HEK293T (cell line): Measurements from ENCODE around the gene SLC22A4.

Experiments
- FOXA1 ChIP-seq: fragments of 450-650 bp; IDR thresholded peaks from 2 replicates; pipeline ENCODE4 v1.6.1; 2016; ENCODE audit warnings: mild to moderate bottlenecking
- HDGF ChIP-seq: fragments of 450-650 bp; IDR thresholded peaks from 2 replicates; pipeline ENCODE4 v1.6.1; 2017; ENCODE audit warnings: antibody characterized with exemption, borderline replicate concordance
- NFRKB ChIP-seq: fragments of 450-650 bp; IDR thresholded peaks from 2 replicates; pipeline ENCODE4 v1.6.1; 2016; ENCODE audit warnings: mild to moderate bottlenecking, moderate library complexity
- PKNOX1 ChIP-seq: fragments of 450-650 bp; IDR thresholded peaks from 2 replicates; pipeline ENCODE4 v1.6.1; 2016
- SP1 ChIP-seq: fragments of 450-650 bp; IDR thresholded peaks from 2 replicates; pipeline ENCODE4 v1.6.1; 2017
- SUZ12 ChIP-seq: fragments of 450-650 bp; IDR thresholded peaks from 2 replicates; pipeline ENCODE4 v1.6.1; 2016; ENCODE audit warnings: mild to moderate bottlenecking
- TARDBP ChIP-seq: fragments of 450-650 bp; IDR thresholded peaks from 2 replicates; pipeline ENCODE4 v1.6.1; 2016

DNA sequence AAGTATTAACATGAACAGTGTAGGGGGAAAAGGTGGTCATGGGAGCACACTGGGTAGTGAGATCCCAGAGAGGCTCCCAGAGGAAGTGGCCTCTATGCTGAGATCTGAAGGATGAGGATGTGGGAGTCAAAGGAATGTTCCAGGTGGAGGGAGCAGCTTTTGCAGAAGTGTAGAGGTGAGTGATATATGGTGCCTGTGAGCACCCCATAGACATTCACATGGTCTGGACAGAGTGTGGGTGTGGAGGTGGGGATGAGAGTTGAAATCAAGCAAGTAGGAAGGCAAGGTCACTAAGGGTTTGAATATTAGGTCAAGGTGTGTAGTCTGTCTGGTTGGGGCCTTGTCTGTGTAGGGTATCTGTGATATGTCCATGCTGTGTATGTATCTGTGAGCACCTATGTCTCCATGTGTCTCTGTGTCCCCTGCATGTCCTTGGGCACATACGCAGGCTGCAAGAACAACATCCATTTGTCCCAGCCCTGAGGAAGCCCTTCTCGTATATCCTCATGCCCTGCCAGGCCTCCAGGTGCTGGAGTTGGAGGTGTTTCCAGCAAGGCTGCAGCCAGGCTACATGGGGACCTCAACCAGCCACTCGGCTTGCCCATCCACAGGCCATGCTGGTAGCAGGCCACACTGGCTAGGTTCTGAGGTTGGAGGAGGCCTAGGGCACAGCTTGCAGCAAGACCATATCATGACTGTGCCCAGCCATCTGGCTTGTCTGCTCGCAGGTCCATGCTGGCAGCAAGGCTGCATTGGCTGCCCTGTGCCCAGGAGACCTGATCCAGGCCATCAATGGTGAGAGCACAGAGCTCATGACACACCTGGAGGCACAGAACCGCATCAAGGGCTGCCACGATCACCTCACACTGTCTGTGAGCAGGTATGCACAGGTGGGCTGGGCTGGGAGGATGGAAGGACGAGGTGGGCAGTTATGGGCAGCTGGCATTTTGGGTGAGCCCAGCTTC lies 32.0 kb upstream of the SLC22A4 start:
- TF ChIP-seq SP1 (no peak), HDGF (no peak), TARDBP (no peak), PKNOX1 (no peak), SUZ12 (no peak), NFRKB (no peak), FOXA1 (no peak)
